GM18508 (cell line): ENCODE data around the gene PAM16.
"Not testable (repeated sequence)": the region's sequence is repeated elsewhere in the genome, so short reads cannot be mapped to it uniquely, and the experiment has no call there.

Experiments used
- ATAC-seq: cut with Tn5 transposase; IDR thresholded peaks from one replicate; pipeline ENCODE4 v1.9.1; 2021; ENCODE audit warnings: moderate number of reproducible peaks; ENCODE audit not compliant: insufficient read depth, unreplicated experiment

PAM16 gene

DNA sequence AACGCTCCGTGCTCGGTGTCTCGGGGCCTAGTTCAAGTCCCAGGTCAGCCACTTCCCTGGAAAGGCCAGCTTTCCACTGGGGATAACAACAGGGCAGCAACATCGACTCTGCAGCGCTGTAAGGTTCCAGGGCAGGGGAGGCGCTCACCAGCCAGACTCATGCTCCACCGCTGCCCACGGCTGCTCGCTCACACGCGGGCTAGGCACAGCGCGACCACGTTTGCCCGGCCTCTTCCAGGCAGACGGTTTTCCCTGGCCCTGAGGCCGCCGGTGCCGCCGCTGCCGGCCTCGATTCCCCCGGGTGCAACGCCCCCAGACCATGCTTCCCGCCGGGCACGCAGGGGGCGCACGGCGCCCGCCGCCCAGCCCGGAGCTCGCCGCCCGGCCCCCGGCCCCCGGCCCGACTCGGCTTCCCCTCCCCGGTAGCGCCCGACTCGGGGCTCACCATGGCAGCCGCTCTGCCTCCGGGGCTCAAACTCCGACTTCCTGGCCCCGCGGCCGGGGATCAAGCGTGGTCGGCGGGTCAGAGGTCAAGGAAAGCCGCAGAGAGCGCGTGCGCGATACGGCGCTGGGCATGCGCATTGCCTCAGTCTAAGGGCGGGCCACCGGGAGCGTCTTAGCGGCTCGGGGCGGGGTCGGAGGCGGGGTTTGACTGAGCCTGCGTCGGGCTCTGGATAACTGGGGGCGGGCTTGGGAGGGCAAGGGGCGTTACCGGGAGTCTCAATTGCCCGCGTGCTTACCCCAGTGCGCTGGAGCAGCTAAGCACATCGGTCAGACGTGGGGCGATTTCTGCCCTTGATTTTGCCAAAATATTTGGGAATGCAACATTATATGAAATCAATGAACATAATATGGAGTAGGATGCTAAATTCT, at the start of gene PAM16:
Gene PAM16 (minus strand): TSS at position 535 of the 873 bp plus-strand sequence. CDS start 87 bp downstream, at position 448.
- peak; percentile 43 for ATAC-seq

DNA sequence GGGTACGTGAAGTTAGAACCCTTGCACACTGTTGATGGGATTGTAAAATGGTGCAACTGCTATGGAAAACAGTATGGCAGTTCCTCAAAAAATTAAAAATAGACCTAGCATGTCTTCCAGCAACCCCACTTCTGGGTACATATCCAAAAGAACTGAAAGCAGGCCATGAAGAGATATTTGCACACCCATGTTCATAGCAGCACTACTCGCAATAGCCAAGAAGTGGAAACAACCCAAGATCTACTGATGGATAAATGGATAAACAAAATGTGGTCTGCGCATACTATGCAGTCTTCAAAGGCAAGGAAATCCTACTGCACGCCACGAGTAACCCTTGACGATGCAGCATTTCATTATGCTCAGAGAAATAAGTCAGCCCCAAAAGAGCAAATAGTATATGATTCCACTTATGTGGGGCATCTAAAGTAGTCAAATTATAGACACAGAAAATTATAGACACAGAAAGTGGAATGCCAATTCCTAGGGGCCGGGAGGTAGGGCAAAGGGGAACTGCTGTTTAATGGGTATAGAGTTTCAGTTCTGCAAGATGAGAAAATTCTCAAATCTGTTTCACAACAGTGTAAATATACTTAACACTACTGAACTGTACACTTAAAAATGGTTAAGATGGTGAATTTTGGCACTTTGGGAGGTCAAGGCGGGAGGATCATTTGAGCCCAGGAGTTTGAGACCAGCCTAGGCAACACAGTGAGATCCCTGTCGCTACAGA, 48.0 kb upstream of the PAM16 start:
- ATAC-seq: no peak

DNA sequence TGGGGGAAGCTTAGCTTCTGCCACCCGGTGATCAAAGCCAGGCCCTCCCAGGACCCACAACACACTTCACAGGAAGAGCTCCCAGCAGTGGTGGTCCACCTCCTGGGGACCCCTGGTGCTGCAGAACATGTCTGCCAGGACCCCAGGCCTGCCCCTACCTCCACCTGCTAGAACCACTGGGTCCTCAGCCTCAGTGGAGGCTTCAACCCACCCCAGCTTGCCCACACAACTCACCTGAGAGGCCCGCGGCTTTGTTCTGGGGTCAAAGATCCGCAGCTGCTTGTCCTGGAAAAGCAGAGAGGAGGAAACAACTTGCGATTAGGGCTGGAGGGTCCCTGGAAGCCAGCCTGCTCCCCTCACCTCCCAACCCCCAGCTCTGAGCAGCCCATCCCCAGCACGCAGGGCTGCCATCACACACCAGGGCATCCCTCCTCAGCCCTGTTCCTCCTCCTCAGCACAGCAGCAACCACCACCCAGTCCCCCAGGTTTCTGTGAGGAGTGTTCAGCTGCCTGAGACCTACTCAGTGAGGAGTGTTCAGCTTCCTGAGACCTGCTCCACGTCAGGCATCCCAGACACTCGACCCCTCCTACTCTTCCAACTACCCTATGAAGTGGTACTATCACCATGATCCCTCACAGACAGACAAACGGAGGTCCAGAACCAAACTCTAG, 44.1 kb upstream of the PAM16 start:
- ATAC-seq: no peak

DNA sequence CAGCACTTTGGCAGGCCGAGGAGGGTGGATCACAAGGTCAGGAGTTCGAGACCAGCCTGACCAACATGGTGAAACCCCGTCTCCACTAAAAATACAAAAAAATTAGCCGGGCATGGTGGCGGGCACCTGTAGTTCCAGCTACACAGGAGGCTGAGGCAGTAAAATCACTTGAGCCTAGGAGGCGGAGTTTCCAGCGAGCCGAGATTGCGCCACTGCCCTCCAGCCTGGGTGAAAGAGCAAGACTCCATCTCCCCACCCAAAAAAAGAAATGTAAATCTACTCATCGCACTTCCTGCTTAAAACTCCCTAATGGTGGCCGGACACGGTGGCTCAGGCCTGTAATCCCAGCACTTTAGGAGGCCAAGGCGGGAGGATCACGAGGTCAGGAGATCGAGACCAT, 42.7 kb upstream of the PAM16 start:
- not testable (repeated sequence) for ATAC-seq

DNA sequence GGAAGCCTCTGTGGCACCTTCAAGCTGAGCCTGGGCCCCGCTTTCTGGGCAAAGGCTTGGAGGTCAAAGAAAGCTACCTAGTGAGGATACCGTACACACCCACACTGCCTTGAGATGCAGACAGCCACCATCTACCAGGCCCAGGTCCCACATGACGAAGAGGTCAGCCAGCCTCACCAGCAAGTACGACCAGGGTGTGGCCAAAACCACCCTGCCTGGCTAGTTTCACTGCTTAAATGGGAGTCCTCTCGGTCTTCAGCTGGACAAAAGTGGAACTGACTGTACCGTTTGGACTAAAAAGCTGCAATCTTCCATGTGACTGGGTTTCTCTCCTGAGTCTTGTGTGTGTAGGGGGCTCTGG, 42.1 kb upstream of the PAM16 start:
- no peak for ATAC-seq

DNA sequence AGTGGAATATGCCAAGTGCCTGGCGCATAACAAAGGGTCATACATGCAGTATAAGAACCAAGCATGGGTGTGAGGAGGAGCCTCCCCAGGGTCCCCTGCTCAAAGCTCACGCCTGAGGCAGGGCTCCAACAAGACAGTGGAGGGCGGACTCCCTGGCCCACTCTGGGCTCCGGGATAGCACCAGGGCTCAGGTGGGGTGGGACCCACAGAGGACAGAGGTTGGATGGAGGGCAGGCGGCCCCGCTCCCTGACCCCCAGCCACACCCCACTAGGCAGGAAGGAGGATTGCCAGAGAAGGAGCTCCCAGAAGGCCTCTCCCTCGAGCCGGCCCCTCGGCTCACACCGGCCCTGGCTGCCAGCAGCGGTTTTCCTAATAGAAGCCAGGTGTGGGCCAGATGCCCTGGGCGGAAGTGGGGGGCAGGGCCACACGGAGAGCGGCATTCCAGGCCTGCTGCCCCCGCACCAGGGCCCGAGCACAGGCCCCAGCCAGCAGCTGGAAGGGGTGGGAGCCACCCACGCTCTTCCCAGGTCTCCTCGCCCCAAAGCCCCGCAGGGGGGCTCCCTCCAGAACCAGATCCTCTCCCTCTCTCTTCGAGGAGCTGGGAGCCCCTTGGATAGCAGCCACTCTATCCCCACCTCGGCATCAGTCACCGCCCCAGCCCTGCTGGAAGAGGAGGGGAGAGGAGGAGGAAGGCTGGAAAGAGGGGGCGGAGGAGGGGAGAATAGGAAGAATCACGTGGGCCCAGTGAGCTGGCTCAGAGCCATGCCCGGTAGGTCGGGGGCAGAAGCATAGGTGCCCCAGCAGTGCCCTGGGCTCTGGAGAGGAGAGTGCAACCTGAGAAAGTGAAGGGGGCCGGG, 41.5 kb upstream of the PAM16 start:
- ATAC-seq: no peak

DNA sequence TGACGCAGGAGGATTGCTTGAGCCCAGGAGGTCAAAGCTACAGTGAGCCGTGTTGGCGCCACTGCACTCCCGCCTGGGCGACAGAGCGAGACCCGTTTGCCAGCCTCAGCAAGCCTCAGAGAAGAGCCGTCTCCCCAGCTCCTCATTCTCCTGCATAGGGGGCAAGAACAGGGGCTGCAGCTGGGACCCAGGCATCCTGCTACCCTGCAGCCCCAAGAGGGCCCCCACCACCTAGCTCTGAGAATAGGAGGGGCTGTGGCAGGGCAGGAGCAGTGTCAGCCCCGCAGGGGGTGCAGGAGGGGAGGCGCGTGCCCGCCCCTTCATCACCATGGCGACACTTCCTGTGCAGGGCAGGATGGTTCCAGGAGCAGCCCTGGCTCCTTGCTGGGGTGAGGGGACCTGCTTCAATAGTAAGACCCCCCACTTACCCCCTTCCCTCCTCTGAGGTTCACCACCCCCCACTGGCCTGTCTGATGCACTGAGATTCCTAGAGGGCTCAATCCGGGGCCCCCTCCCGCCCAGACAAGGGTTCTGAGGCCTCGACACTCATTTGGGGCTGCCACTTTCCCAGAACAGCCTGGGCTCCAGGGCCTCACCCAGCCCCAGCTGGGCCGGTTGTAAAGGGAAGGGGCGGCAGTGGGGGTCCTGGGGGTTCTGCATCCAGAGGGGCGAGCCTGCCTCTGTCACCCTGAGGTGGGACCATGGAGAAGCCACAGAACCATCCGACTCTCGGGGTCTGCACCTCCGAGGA, 40.7 kb upstream of the PAM16 start:
- ATAC-seq: no peak

DNA sequence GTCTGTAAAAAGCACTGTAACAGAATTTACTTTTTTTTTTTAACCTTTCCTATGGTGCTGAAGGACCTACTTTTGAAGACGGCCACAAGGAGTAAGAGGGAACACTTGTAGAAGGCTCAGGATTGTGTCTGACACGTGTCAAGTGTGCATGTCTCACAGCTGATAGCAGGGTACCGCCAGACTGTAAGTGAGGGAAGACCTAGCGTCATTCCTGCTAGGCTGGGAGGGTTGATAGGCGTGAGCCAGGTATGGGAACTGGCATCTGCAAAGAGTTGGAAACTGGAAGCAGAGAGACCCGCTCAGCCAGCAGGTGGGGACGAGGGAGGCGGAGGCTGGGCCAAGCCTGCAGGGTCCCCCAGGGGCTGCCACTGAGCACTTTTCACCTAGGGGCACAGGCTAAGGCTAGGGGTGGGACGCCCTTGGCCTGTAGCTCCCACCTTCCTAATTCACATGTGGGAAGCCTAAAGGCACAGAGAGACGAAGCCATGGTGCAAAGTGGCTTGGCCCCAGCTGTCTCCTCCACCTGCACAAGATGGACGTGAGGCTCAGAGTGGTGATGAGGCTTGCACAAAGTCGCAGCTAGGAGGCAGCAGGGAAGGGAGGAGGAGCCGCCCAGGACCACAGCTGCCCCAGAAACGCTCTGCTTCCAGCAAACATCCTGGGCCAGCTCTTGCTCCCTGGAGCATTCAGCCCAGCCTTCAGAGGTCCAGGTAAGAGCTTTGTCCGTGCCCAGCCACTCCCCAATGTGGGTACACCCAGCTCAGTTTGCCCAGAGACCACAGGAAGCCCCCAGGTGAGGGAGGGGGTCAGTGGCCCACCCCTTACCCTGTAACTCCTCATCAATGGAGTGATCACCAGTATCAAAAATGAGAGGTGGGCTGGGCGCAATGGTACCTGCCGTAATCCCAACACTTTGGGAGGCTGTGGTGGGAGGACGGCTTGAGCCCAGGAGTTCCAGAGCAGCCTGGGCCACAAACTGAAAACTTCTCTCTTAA, 39.4 kb upstream of the PAM16 start:
- ATAC-seq: no peak

DNA sequence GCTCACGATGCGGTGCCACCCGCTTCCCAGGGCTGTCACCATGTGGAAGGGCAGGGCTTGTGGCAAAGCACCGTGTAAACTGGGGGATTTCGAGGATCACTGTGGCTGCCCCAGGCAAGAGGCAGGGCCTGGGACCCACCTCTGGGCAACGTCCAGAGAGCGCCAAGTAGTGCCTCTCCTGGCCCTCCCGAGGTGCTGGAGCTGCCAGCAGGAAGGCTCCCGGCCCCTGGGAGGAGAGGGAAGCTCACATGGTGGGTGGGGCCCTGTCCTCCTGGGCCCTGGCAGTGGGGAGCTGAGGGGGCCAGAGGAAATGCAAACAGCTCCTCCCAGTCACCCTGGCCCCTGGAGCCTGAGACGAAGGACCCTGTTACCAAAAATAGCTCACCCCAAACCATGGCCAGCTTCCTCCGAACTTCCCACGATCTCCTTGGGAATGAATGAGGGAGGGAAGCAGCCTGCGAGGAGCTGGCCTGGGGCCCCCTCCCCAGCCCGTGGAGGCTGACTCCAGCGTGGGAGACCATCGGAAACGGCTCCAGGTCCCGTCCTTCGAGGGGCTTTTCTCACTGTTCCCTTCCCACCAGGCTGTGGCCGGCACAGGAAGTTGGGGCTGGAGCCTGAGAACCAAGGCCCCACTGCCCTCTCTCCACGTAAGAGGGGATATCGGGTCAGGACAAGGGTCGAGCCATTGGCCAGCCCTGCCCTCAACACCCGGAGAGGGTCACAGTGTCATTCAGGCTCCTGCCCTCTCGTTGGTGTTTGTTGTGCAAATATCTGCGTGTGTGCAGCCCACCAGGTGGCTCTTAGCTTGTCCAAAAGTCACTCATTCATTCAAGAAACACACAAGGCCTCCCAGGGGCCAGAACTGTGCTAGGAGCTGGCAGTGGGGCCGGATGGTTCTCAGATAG, 38.2 kb upstream of the PAM16 start:
- ATAC-seq: no peak

DNA sequence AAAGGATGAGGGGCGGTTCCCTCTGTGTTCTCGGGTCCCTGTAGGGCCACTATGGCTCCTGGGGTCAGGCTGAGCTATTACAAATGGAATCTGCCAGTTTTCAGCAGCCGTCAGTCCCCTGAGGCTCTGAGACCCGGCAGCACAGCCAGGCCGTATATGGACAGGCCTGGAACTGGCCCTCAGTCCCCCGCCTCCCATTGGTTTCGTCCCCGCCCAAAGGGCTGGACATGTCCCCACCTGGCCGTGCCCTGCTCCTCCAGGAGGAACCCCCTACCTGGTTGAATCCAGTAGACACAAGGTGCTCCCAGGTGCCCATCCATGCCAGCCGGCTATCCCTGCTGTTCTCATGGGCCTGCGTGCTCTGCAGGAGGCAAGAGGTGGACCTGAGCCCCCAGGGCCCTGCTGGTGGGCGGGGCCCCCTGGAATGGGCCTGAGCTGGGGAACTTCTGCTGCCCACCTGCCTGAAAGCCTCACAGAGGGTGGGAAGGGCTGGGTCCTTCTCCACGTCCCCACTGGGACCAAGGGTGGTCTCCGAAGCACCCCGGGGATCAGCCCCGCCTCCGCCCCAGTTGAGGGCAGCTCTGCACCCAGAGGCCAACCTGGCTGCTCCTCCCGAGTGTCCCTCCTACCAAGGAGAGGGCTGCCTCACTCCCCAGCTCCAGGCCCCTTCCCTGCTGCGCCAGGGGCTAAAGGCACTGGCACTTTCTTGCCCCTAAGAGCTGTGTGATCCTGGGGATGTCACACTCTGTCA, 37.3 kb upstream of the PAM16 start:
- ATAC-seq: no peak

DNA sequence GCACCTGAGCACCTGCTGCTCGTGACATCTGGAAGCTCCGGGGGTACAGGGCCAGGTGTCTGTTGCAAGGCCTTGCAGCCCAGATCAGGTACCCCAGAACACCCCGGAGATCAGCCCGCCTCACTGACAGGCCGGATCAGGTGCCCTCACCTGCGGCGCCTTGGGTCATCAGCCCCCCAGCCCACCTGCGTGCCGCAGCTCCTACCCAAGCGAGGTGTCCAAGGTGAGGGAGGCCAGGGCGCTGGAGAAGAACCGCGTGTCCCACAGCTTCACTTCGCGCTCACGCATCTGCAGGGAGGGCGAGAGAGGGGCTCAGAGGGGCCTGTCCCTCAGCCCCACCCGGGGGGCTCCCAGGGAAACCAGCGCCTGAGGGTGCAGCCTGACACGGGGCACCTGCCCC, 36.7 kb upstream of the PAM16 start:
- ATAC-seq: no peak

DNA sequence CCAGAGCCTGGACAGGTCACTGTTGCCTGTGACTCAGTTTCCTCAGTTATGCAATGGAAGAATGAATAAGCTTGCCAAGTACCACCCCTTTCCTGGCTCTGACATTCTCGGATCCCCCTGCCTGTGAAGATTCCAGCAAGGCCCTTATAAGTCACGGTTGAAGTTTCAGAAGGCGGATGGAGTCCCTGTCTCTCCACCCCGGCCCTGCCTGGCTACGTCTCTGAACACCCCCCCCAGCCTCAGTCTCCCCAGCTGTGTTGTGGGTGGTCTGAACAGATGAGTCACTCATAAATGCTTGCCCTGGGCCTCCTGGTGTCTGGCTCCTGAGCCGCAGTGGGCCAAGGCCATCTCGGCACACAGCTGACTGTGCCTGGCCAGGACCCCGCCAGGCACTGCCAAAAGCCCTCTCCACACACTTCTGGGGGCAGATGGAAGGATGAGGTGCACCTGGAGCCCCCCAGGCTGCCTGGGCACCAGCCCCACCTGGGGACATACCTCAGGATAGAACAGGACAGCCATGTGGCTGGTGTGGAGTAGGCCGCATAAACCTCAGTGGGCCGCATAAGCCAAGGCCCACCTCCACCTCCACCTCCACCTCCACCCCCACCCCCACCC, 35.9 kb upstream of the PAM16 start:
- ATAC-seq: no peak

DNA sequence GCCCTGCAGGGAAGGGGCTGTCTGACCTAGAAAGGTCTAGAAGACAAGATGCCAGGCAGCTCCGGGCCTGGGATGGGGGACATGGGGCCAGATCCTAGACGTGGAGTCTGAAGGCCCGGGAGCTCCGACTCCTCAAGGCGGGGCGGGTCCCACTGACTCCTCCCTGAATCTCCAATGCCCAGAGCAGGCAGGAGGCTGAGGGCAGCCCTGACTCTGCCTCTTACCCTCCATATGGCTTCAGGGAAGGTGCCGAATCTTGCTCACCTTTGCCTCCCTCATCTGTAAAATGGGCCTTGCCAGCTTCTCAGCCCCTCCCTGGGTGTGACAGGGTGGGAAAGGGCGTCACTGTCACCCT, 35.3 kb upstream of the PAM16 start:
- no peak for ATAC-seq

DNA sequence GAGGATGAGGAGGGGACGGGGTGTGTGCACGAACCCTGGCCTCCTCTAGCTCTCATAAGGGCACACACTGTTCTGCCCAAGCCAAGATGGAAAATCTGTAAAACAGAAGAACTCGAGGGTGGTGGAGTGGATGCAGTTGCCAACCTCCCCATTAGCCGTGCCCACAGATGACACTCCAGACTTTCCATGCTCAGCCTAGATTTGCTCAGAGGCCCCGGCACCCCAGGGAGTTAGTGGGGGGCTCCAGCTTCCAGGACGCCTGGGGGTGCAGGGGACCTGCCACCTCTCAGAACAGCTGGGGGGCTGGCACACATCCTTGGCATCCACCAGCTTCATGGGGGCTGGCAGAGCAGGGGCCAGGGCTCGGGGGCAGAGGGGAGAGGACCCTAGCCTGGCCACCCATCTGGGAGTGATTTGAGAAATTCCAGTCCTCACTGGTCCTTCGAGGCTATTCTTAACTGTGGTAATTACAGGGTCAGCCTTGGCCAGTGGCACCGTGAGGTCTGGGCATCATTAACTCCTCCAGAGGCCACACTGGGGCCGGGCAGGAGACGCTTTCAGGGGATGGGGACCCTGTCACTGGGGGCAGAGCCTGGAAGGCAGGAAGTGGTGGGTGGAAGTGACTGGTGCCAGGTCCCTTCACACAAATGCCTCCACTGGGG, 34.8 kb upstream of the PAM16 start:
- no peak for ATAC-seq

DNA sequence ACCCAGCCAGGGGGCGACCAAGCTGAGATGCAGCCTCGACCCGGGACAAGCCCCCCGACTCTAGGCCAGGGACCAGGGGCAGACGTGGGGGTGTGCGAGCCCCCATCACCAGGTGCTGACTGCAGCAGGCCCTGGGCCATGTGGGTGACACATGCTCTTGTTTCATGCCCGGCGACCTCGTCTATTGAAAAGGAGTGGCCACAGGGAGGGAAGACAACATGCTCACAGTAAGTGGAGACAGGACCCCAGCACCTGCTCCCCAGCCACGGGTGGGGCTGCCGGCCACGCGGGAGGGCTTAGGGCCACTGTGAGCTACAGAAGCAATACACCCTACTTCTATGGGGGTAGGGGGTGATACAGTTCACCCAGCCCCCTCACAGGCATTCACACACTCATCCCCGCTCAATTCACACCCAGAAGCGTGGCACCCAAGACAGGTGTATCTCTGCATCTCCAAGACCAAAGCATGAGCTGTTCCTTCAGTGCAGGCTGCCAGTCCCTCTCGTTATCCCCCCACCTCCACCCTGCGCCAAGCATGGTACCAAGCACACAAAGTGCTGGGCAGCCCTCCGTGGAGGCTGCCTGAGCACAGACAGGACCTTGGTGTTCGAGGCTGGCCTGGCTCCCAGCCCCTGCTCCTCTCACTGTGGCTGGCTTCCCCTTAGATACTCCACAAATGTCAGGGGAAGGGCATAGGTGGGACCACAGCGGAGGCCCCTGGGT, 34.1 kb upstream of the PAM16 start:
- ATAC-seq: no peak
